OCI-LY7 (cell line): Measurements from ENCODE around the gene SNX7. TPM values are rescaled to one million over a fixed set of nuclear protein-coding genes. Genes with fewer than 3 reads are reported as not detected.

Experiments used
- BruUV-seq: library from RNA; stranded (reverse); fragments of 400-500 nt; replicated peaks from 2 replicates; lab custom pipeline; 2021; lab: Mats Ljungman, UMichigan
- CTCF ChIA-PET: fragments of 300-600 bp; sonication (Branson Sonifier 250); formaldehyde crosslinking; loops from one replicate; lab custom pipeline; 2022; ENCODE audit warnings: antibody characterized with exemption; ENCODE audit not compliant: unreplicated experiment; lab: Charles Lee
- POLR2A ChIA-PET: fragments of 300-600 bp; sonication (Branson Sonifier 250); formaldehyde crosslinking; loops from one replicate; lab custom pipeline; 2022; ENCODE audit warnings: antibody characterized with exemption; lab: Charles Lee
- DNase-seq: peaks from one replicate; pipeline ENCODE4 v3.0.0-alpha.2; 2015; ENCODE audit warnings: low spot score
- H2AFZ ChIP-seq: fragments of 200-600 bp; sonication (generic), shearing (Covaris generic); 2 replicates; pipeline ENCODE4 v1.6.1; 2014; ENCODE audit warnings: mild to moderate bottlenecking, antibody characterized with exemption, low read length, moderate library complexity
- H3K27ac ChIP-seq: fragments of 200-600 bp; sonication (generic); 2 replicates; pipeline ENCODE4 v1.5.1; 2014; ENCODE audit warnings: mixed run types, low read depth, mild to moderate bottlenecking, moderate library complexity, low read length, inconsistent platforms; ENCODE audit not compliant: poor library complexity, severe bottlenecking
- H3K36me3 ChIP-seq: fragments of 200-600 bp; sonication (generic); 2 replicates; pipeline ENCODE4 v1.6.1; 2014; ENCODE audit warnings: mild to moderate bottlenecking, antibody characterized with exemption, low read length, moderate library complexity, mixed read lengths; ENCODE audit not compliant: insufficient read depth
- H3K4me1 ChIP-seq: fragments of 200-600 bp; sonication (generic); 2 replicates; pipeline ENCODE4 v1.5.1; 2014; ENCODE audit warnings: mild to moderate bottlenecking, low read length; ENCODE audit not compliant: insufficient read depth, poor library complexity, severe bottlenecking
- H3K4me2 ChIP-seq: fragments of 200-600 bp; sonication (generic); 2 replicates; pipeline ENCODE4 v1.6.1; 2014; ENCODE audit warnings: mild to moderate bottlenecking, low read length
- H3K4me3 ChIP-seq: fragments of 200-600 bp; sonication (generic); 2 replicates; pipeline ENCODE4 v1.5.1; 2014; ENCODE audit warnings: mild to moderate bottlenecking, low read depth, low read length; ENCODE audit not compliant: poor library complexity, severe bottlenecking
- H3K79me2 ChIP-seq: fragments of 200-600 bp; sonication (generic); 2 replicates; pipeline ENCODE4 v1.6.1; 2016; ENCODE audit warnings: low read depth, mild to moderate bottlenecking, low read length, moderate library complexity, mixed read lengths; ENCODE audit not compliant: insufficient read depth
- H3K9me2 ChIP-seq: fragments of 200-600 bp; sonication (generic); 2 replicates; pipeline ENCODE4 v1.6.1; 2016; ENCODE audit warnings: mild to moderate bottlenecking, low read length, mixed read lengths; ENCODE audit not compliant: insufficient read depth
- H3K9me3 ChIP-seq: fragments of 200-600 bp; sonication (generic); 2 replicates; pipeline ENCODE4 v1.6.1; 2014; ENCODE audit warnings: mild to moderate bottlenecking, mixed run types, low read length, mixed read lengths
- H4K20me1 ChIP-seq: fragments of 200-600 bp; sonication (generic); 2 replicates; pipeline ENCODE4 v1.6.1; 2014; ENCODE audit warnings: mild to moderate bottlenecking, antibody characterized with exemption, low read length, moderate library complexity, mixed read lengths; ENCODE audit not compliant: insufficient read depth
- EZH2phosphoT487 ChIP-seq: fragments of 200-600 bp; sonication (generic); IDR thresholded peaks from 2 replicates; pipeline ENCODE4 v1.6.1; 2018; ENCODE audit warnings: low read depth, borderline replicate concordance, mild to moderate bottlenecking, mixed run types, antibody characterized with exemption, low read length, moderate library complexity, mixed read lengths
- intact Hi-C: fragments of 100-400 bp; cut with micrococcal nuclease; formaldehyde crosslinking; loops from one replicate; pipeline ENCODE4 v1.10.0; 2022; ENCODE audit not compliant: unreplicated experiment
- total RNA-seq, 2 experiments: library from RNA; depleted of rRNA in 1 of 2; stranded (reverse); fragments of >200 nt in 1 of 2; shearing (Covaris generic) in 1 of 2; gene quantifications; 2 replicates each; pipeline ENCODE4 v1.2.3, GENCODE V29; 2014 to 2022
- TF ChIP-seq, protein P1 (sequence below): fragments of 200-600 bp; sonication (generic); conservative IDR thresholded peaks from 2 replicates; pipeline ENCODE4 v1.5.1; 2014; ENCODE audit warnings: mild to moderate bottlenecking, antibody characterized with exemption, low read length, moderate library complexity, mixed read lengths

The SNX7 gene
- total RNA-seq, 2 experiments from 2014 or later: not detected

GRCh38 chr1:98662356-98662670 lies 792 bp downstream of the SNX7 start:
- Histone ChIP-seq H3K9me3 (no peaks in the 10 kb centered on the region), H3K79me2 (no peaks in the 10 kb centered on the region), H3K4me3 (no peak overlapping the region), H3K27ac (no peak overlapping the region), H3K9me2 (no peaks in the 10 kb centered on the region), H3K4me1 (no peaks in the 10 kb centered on the region), H3K36me3 (no peaks in the 10 kb centered on the region), H2AFZ (no peak overlapping the region), H4K20me1 (no peaks in the 10 kb centered on the region), H3K4me2 (no peak overlapping the region)
- ChIA-PET CTCF (no interaction called here), POLR2A (no interaction called here)
- DNase-seq: no peak
- TF ChIP-seq EZH2phosphoT487: no peak
- TF ChIP-seq, protein P1, sequence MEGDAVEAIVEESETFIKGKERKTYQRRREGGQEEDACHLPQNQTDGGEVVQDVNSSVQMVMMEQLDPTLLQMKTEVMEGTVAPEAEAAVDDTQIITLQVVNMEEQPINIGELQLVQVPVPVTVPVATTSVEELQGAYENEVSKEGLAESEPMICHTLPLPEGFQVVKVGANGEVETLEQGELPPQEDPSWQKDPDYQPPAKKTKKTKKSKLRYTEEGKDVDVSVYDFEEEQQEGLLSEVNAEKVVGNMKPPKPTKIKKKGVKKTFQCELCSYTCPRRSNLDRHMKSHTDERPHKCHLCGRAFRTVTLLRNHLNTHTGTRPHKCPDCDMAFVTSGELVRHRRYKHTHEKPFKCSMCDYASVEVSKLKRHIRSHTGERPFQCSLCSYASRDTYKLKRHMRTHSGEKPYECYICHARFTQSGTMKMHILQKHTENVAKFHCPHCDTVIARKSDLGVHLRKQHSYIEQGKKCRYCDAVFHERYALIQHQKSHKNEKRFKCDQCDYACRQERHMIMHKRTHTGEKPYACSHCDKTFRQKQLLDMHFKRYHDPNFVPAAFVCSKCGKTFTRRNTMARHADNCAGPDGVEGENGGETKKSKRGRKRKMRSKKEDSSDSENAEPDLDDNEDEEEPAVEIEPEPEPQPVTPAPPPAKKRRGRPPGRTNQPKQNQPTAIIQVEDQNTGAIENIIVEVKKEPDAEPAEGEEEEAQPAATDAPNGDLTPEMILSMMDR: no peak
- intact Hi-C loops: no loop called here
- BruUV-seq: no TSS peak

DNA sequence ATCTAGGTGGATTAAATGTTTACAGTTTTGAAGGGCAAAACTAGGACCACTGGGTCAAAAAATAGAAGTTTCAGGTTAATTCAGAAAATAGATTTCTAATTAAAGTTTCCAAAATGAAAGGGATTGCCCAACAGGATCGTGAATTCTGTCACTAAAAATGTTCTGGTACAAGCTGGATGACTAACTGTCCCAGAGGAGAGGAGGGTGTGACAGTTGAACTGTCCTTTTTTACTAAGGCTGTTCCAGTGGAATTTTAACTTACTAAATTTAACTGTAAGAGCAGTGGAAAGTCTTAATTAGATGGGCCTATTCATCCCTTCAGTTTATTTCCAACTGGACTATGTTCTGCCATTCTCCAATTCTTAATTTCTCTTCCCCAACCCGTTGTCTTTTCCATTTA lies 7.2 kb downstream of the SNX7 start:
- H4K20me1 ChIP-seq: no peaks in the 10 kb centered on the region
- H3K4me3 ChIP-seq: no peak overlapping the region
- H2AFZ ChIP-seq: no peak overlapping the region
- no peak overlapping the region for H3K4me2 ChIP-seq
- H3K4me1 ChIP-seq: no peaks in the 10 kb centered on the region
- no peaks in the 10 kb centered on the region for H3K9me3 ChIP-seq
- intact Hi-C loops: no loop called here
- BruUV-seq: no TSS peak
- H3K27ac ChIP-seq: no peak overlapping the region
- no peaks in the 10 kb centered on the region for H3K36me3 ChIP-seq
- CTCF ChIA-PET: no interaction called here
- DNase-seq: no peak
- no peaks in the 10 kb centered on the region for H3K9me2 ChIP-seq
- POLR2A ChIA-PET: no interaction called here
- H3K79me2 ChIP-seq: no peaks in the 10 kb centered on the region
- TF ChIP-seq, protein P1: no peak
- TF ChIP-seq EZH2phosphoT487: no peak

DNA sequence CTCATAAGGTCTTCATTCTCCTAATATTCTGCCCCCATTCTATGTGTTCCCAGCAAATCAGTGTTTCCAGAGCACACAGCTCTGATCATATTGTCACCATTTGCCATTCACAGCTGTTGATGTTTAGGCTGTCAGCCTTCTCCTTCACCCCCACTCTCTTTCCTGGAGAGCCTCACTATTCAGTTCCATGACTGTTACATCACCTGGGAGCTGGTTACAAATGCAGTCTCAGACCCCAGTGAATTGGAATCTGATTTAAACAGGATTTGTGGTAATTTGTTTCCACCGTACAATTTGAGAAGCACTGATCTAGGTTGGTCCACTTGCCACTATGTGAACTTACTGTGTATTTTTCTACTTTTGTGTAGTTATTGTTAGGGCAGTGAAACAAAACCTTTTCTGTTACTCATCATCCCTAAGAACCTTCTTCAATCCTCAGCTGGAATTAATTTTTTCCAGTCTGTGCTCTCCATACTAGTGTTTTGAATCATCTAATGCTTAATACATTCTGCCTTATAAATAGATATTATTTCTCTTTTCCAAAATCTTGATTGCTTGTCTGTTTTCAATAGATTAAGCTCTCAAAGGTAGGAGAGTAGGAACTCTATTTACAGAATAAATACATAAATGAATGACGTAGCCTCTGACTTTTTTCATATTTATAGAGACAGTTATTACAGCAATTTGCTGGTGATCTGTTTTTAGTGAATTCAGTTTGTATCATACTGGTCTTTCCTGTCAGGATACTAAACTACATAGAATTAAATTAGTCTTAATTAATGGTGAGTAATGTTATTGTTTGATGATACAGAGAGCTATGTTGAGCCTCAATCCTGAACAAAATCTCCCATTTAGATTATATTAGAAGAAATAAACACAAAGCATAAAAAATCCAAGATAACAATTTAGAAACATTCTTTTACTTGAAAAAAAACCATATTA lies 8.1 kb downstream of the SNX7 start:
- TF ChIP-seq, protein P1: no peak
- TF ChIP-seq EZH2phosphoT487: no peak
- no peaks in the 10 kb centered on the region for H3K9me3 ChIP-seq
- H4K20me1 ChIP-seq: no peaks in the 10 kb centered on the region
- no peak for DNase-seq
- POLR2A ChIA-PET: no interaction called here
- CTCF ChIA-PET: no interaction called here
- no TSS peak for BruUV-seq
- no peaks in the 10 kb centered on the region for H3K9me2 ChIP-seq
- no peaks in the 10 kb centered on the region for H3K36me3 ChIP-seq
- no peaks in the 10 kb centered on the region for H3K79me2 ChIP-seq
- intact Hi-C loops: no loop called here
- no peak overlapping the region for H2AFZ ChIP-seq
- H3K4me3 ChIP-seq: no peak overlapping the region
- H3K4me2 ChIP-seq: no peak overlapping the region
- no peak overlapping the region for H3K27ac ChIP-seq
- H3K4me1 ChIP-seq: no peaks in the 10 kb centered on the region
